Activated gamma-delta T cell treated with anti-CD3 and anti-CD28 coated beads, Interleukin-2, amount 50 U/mL, for 16 hours (primary cell): ENCODE measurements around the gene AZI2.

Experiments used
- DNase-seq: peaks from one replicate; pipeline ENCODE4 v3.0.0-alpha.2; 2020; ENCODE audit warnings: low read depth

The AZI2 gene

DNA sequence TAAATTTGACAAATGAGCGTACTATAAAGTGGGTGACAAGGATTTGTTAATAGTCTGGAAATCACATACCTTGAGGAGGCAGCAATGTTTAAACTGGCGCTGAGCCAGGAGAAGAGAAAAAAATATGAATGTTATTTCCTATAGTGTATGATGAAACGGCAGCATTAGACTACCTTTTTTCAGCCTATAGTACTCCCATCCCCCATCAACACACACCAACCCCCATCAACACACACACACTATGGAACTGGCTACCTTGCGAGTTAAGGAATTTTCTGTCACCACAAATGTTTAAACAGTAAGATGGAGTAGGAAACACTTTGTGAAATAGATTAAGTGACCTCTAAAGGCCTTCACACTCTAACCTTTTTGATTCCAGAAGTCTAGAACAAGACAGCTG is 46.9 kb downstream of the AZI2 start:
- DNase-seq = no peak

DNA sequence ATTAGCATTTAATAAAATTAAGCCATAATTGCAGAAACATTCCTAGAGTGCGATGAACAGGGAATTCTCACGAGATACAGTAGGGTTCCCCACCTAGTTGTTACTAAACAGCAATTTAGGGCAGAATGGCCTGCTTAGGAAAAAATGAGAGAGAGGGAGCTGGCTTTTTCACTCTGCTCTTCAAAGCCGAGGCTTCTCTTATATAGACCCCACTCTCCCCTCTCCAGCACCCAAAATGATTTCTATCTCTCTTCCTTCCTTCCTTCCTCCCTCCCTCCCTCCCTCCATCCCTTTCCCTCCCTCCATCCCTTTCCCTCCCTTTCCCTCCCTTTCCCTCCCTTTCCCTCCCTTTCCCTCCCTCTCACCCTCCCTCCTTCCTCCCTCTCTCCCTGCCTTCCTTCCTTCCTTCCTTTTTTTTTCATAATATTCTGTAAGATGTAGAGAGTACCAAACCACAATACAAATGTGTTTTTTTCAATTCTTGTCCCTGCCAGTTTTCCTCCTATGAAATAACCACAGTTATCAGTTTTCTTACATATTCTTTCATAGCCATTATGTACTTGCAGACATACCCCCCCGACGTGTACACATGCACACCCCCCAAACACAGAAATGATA is 48.2 kb downstream of the AZI2 start:
- no peak for DNase-seq

DNA sequence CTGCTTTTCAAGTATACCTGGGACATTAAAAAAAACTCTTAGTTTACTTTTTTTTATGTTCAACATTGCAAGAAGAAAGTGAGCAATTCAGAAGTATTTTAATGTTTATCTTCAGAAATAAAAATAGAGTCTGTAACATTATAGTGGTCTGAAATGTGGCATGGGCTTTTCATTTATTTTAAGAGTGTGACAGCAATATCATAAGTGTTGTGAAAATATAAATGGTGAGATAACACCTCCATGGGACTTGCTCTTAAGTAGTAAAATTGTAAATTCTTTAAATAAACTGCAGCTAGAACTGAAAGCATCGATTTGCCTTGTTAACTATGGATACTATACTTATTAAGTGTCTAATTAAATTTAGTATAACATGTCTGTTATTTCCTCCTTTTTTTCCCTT is 48.9 kb downstream of the AZI2 start:
- DNase-seq = no peak

DNA sequence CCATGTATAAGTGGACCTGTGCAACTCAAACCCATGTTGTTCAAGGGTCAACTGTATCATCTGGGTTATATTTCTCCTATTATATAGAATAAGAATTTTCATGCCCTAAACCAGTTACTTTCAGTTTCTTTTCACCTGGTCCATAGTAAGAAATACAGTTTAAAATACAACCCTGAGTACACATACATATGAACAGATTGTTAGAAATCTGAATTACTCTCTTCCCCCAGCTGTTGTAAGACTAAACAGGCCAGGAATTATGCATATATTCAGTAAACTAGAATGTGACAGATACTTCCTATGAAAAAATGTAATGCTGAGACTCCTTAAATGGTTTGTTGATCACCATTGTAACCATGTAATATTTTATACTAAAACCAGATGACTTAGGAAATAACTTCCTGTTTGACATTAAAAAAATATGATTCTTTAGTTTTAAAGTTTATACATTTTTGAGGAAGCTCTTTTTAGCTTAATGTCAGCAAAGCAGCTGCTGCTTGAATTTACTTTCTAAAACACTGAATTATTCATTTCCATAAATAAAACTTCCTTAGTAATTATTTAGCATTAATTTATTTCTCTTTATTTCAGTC is 52.6 kb downstream of the AZI2 start:
- no peak for DNase-seq

DNA sequence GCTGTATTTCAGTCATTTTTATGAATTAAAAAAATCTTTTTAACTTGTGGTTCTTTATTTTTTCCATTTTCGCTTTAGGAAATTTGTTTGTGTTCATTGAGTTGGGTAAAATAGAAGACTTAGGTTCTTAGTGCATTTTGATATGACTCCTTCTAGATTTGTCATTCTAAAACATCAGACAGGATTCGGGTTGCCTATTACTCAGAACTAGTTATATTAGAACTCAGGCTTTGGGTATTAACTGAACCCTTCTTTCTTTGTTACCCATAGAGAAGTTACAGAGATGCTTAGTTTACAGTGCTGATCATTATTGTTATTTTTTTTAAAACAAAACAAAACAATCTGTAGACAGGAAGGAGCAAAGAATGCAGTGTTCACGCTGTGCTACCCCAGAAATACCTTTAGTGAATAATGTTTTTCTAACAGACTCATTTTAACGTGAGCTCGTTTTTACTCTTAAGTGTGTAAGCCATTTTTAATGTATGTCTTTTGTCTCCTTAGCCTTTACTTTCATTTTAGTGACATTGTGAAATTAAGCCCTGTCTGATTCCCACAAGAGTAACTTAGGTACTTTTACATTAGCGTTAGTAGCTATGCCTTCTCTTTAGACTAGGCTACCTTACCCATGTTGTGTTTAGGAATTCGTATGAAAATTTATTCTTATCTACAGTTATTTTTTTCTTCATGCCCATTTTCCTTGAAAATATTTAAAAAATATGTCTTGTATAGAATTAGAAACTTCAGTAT is 53.8 kb downstream of the AZI2 start:
- DNase-seq = no peak

DNA sequence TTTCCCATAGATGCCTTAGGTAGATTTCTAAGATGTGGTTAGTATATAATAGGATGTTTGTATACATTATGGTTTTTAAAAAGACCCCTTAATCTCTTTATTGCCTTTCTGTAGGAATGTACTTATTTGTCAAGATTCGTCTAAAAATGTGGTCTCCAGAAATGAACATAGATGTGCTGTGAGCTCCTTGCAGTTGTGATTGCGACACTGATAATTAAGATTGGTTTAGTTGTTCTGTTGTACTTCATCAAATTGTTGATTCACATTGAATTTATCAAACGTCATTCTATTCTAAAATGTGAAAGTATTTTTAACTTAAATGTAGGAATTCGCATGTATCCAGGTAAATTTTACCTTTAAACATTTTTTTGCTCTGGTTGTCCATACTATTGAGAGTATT is 56.0 kb downstream of the AZI2 start:
- no peak for DNase-seq

DNA sequence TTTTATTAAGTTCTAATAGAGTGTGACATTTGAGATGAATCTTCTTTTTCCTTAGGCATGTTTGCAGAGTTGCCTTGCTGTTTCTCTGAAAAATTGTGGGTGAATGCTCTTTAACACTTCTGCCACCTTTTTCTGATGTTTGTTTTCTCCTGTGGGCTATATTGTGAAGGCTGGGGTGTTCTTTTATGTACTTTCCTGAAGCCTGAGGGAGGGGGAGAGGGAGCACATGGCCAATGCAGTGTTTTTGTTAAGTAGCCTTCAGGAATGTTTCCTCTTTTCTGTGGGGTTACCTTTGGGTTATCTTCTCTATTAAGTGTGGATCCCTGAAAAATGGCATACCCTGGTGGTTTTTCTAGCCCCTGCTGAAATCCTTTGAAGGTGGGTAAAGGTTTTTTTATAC is 57.0 kb downstream of the AZI2 start:
- DNase-seq = no peak

DNA sequence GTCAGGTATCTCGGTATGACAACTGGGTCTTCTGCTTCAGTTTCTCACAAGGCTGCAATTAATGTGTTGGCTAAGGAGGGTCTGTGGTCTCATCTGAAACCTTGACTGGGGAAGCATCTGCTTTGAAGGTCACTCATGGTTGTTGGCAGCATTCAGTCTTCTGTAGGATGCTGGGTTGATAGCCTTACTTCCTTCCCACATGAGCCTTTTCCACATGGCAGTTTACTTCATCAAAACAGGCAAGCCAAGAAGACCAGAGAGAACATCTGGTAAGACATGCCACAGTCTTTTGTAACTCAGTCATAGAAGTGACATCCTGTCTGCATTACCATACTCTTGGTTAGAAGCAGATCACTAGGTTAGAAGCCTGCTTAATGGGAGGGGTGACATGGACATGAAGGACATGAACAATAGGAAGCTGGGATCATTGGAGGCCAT is 57.7 kb downstream of the AZI2 start:
- no peak for DNase-seq

DNA sequence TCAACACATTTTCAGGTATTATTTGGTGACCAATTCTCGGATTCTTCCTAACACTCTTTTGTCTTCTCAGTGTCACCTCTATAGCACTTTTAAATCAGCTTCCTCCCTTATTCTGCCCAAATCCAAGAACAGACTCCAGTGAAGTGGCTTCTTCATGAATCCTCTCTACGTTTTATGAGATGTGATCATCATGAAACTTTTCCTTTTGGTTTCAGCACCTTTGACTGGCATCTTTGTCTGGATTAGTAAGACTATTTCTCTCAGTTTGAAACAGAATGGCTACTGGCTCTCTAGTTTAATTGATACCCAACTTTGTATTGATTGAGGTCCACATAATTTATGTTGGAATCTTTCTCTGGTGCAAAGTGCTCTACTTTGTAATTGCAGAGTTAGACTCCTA is 61.6 kb downstream of the AZI2 start:
- no peak for DNase-seq

DNA sequence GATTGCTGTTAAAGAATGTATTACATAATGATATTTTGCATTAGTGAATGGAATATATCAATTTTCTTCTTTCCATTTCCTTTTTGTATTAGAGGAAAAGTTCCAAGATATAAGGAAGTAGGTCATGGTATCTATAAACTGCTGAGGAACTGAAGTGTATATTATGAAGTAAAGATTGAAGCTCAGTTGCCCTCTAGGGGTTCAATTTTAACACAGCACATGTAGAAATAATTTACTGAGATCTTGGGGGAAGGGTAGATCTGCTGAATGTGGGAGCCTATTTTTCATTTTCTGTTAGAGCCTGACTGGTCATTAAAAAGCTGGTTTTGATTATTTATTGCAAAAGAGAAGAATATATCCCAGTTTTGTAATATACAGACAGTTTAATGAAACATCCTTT is 62.0 kb downstream of the AZI2 start:
- DNase-seq = no peak

DNA sequence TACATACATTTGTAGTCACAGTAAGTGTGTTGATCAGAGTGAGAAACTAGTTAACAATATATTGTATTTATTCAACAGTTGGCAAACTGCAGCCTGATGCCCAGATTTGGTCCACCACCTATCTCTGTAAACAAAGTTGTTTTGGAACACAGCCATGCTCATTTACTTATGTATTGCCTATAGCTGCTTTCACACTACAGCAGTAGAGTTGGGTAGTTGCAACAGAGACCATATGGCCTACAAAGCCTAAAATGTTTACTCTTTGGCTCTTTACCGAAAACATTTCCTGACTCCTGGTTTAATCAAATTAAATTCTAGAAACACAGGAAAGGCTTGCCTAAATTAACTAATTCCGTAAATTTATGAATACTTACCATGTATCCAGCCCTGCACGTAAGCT is 67.8 kb downstream of the AZI2 start:
- no peak for DNase-seq

DNA sequence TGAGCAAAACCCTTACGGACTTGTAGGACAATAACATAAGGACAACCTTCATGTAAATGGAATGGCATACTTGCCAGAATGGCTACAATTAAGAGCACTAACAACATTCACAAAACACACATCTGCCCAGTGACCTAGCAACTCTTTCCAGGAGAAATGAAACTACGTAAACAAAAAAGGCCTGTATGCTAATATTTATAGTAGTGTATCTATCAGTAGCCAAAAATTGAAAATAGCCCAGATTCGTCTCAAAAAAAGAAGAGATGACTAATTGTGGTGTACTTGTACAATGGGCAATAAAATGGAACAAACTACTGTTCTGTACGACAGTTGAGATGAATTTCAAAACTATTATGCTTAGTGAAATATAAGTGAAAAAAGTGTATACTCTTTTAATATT is 68.9 kb downstream of the AZI2 start:
- no peak for DNase-seq

DNA sequence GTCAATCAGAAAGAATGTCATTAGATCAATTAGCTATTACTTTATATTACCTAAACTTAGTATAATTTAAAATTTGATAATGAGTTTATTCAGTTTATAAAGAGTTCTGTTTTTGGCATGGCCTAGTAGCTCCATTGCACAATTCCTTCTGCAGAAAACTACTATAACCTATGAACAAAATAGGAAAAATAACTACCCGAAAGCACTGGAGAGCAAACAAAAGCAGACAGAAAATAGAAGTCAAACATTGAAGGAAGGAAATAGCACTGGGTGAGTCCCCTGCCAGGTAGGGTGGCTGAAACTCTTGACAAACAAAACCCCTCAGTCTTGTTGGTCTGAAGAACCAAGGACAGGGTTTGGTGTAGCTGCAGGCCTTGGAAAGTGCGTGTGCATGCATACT is 69.7 kb downstream of the AZI2 start:
- no peak for DNase-seq

DNA sequence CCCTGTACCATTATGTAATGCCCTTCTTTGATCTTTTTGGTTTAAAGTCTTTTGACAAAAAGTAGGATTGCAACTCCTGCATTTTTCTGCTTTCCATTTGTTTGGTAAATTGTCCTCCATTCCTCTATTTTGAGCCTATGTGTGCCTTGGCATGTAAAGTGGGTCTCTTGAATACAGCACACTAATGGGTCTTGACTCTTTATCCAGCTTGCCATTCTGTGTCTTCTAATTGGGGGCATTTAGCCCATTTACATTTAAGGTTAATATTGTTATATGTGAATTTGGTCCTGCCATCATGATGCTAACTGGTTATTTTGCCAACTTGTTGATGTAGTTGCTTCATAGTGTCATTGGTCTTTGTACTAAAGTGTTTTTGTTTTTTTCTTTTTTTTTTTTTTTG is 74.8 kb downstream of the AZI2 start:
- DNase-seq = no peak
